Pons (tissue), 1 donor: Measurements from ENCODE around the gene TJP1.
"Not testable (repeated sequence)": the region's sequence is repeated elsewhere in the genome, so short reads cannot be mapped to it uniquely, and the experiment has no call there.

Source experiments
- DNase-seq: peaks from one replicate; pipeline ENCODE4 v3.0.0-alpha.2; 2016; ENCODE audit warnings: low spot score

The TJP1 gene

GRCh38 chr15:29666241-29666640 lies 156.0 kb downstream of the TJP1 start:
- DNase-seq = no peak

GRCh38 chr15:29665444-29666003 lies 156.7 kb downstream of the TJP1 start:
- DNase-seq = no peak

GRCh38 chr15:29664406-29664805 lies 157.9 kb downstream of the TJP1 start:
- DNase-seq = no peak

- not testable (repeated sequence) for DNase-seq
These were observed 164.8 kb downstream of the TJP1 start for GRCh38 chr15:29657476-29657817.

GRCh38 chr15:29656636-29657475 lies 165.4 kb downstream of the TJP1 start:
- DNase-seq = no peak

GRCh38 chr15:29652595-29652994 lies 169.7 kb downstream of the TJP1 start:
- DNase-seq = no peak

- DNase-seq = no peak
These were observed 170.6 kb downstream of the TJP1 start for GRCh38 chr15:29651476-29652233.
